ENCODE data around the gene FXYD1.

The FXYD1 gene

DNA sequence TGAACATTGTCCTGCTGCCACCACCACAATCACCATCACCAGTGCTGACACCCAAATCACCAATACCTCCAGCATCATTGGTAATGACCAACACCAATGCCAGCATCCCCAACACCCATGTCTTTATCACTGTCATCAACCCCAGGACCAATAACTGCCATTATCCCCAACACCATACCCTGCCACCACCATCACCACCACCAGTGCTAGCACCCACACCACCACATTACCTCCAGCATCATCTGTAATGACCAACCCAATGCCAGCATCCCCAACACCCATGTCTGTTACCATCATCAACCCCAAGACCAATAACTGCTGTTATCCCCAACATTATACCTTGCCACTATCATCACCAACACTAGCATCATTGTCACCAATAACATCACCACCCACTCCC is 6.4 kb upstream of the FXYD1 start:
- TF ChIP-seq CTCF (IDR thresholded peaks at IDR 0.05; ENCODE audit: insufficient read depth, low read depth, low read length, missing control alignments): no peak
- DNase-seq (ENCODE audit: low read depth): no peak
- no peak overlapping the region for H3K4me3 ChIP-seq (ENCODE audit: low read depth, low read length)

DNA sequence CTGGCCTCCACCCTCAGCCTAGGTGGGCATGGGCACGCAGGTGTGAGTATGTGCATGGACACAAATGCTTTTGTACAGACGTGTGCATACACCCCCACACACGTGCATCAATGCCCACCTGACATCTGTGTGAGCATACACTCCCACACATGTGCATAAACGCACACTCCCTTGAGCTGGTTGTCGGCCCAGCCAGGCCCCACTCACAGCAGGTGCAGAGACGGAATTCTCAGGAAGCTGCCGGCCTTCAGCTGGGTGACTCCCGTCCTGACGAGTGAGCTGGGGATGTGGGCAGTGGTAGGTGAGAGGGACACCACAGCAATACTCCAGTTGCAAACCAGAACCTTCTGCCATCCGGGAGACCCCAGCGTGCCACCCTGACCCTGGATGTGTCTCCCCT is 4.8 kb upstream of the FXYD1 start:
- TF ChIP-seq CTCF (IDR thresholded peaks at IDR 0.05; ENCODE audit: insufficient read depth, low read depth, low read length, missing control alignments): no peak
- H3K4me3 ChIP-seq (ENCODE audit: low read depth, low read length): no peak overlapping the region
- DNase-seq (ENCODE audit: low read depth): no peak

DNA sequence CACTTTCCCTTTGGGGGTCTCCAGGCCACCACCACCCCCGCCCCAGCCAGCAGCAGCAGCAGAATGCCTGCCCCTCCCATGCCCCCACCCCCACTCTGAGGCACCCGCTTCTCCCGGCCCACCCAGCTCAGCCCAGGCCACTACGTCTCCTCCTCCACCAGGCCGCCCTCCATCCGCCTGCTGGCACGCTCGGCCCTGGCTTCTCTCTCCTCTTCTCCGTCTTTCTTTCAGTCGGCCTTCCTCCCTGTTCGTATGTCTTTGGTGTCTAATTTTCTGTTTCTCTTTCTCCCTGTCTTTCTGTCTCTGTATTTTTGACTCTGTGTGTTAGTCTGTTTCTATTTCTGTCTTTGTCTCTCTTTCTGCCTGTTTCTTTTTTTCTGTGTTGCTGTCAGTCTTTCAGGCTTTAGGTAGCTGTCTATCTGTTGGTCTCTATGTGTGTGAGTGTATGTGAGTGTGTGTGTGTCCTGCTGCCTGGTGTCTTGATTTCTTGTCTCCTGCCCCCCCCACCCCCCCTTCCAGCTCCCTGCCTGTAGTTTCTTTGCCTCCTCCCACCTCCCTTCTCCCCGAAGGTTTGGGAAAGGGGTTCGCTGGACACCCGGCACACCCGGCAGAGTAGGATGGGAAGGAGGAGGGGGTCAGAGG is 3.9 kb upstream of the FXYD1 start, which contains the start of gene LGI4:
LGI4 (minus strand) TSS at position 459 of the 642 bp plus-strand sequence; CDS start at position 80, 379 bp downstream.
- no peak for TF ChIP-seq CTCF (IDR thresholded peaks at IDR 0.05; ENCODE audit: insufficient read depth, low read depth, low read length, missing control alignments)
- no peak within 1 kb of the TSS for H3K4me3 ChIP-seq (ENCODE audit: low read depth, low read length)

DNA sequence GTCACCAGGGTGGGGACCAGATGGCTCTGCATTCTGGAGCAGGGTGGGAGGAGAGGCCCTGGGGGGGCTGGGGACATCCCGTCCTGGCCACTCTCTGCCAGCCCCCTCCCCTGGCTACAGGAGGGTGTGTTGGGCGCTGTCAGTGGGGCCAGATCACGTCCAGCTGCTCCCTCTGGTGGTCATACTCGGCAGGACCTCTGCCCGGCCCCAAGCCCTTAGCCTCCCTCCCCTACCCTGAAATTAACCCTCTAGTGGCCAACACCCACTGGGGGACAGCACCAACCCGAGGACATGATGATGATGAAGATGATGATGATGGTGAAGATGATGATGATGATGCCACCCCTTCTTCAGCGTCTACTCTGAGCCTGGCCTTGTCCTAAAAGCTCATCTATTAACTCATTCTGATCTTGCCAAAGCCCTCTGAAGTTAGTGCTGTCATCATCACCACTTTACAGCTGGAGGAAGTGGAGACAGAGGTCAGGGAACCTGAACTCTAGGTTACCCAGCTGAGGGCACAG is 3.2 kb upstream of the FXYD1 start:
- peak; percentile 77 for DNase-seq (ENCODE audit: low read depth)
- peak; percentile 84 for TF ChIP-seq CTCF (IDR thresholded peaks at IDR 0.05; ENCODE audit: insufficient read depth, low read depth, low read length, missing control alignments)
- no peak overlapping the region for H3K4me3 ChIP-seq (ENCODE audit: low read depth, low read length)

More for the DNA sequence above, 3.9 kb upstream of the FXYD1 start, which contains the start of gene LGI4:
- DNase-seq (ENCODE audit: low read depth): no peak

GRCh38 chr19:35136231-35136630 is 2.4 kb upstream of the FXYD1 start:
- TF ChIP-seq CTCF (IDR thresholded peaks at IDR 0.05; ENCODE audit: insufficient read depth, low read depth, low read length, missing control alignments): no peak
- no peak for DNase-seq (ENCODE audit: low read depth)
- no peak overlapping the region for H3K4me3 ChIP-seq (ENCODE audit: low read depth, low read length)

- no peak overlapping the region for H3K4me3 ChIP-seq (ENCODE audit: low read depth, low read length)
- no peak for DNase-seq (ENCODE audit: low read depth)
- TF ChIP-seq CTCF (IDR thresholded peaks at IDR 0.05; ENCODE audit: insufficient read depth, low read depth, low read length, missing control alignments): no peak
Observed at GRCh38 chr19:35136977-35137702, 1.5 kb upstream of the FXYD1 start.

Data from GM12865 (cell line).